Activated naive CD4-positive, alpha-beta T cell treated with anti-CD3 and anti-CD28 coated beads, Interleukin-2, amount 10 ng/mL, durations not matched to agents 7 days and 5 days (primary cell): ENCODE data around the gene KPNA2.
"Not testable (repeated sequence)": the region's sequence is repeated elsewhere in the genome, so short reads cannot be mapped to it uniquely, and the experiment has no call there.

ENCODE experiments used
- CTCF ChIA-PET: fragments of 350-600 bp; sonication (Branson Sonifier 250); formaldehyde crosslinking; loops from one replicate; lab custom pipeline; 2021; ENCODE audit warnings: antibody characterized with exemption; lab: Charles Lee
- DNase-seq: peaks from one replicate; pipeline ENCODE4 v3.0.0-alpha.2; 2020
- H3K27ac Mint-ChIP-seq: one replicate; pipeline ENCODE4 v1.8.0; 2021; ENCODE audit warnings: mild to moderate bottlenecking, moderate library complexity, mixed read lengths
- H3K27me3 Mint-ChIP-seq: one replicate; pipeline ENCODE4 v1.8.0; 2021; ENCODE audit warnings: mild to moderate bottlenecking, mixed read lengths
- H3K36me3 Mint-ChIP-seq: one replicate; pipeline ENCODE4 v1.8.0; 2021; ENCODE audit warnings: mixed read lengths
- H3K4me1 Mint-ChIP-seq: one replicate; pipeline ENCODE4 v1.8.0; 2021; ENCODE audit warnings: mixed read lengths
- H3K4me3 Mint-ChIP-seq: one replicate; pipeline ENCODE4 v1.8.0; 2021; ENCODE audit warnings: mild to moderate bottlenecking, moderate library complexity, mixed read lengths
- H3K9me3 Mint-ChIP-seq: one replicate; pipeline ENCODE4 v1.8.0; 2021; ENCODE audit warnings: mixed read lengths

The KPNA2 gene

GRCh38 chr17:68087131-68087623 is 51.6 kb downstream of the KPNA2 start:
- H3K9me3 Mint-ChIP-seq, CTCF ChIA-PET, H3K36me3 Mint-ChIP-seq: not testable (repeated sequence)
- Mint-ChIP-seq H3K4me3 (peak overlapping the region; percentile 56), H3K4me1 (peaks cover 49% of the 10 kb centered on the region), H3K27ac (peak overlapping the region; percentile 64), H3K27me3 (peaks cover 54% of the 10 kb centered on the region)
- DNase-seq, result peak; percentile 58

- CTCF ChIA-PET, result no interaction called here
- Mint-ChIP-seq H3K27me3 (peaks cover 58% of the 10 kb centered on the region), H3K4me3 (no peak overlapping the region), H3K36me3 (no peaks in the 10 kb centered on the region), H3K27ac (no peak overlapping the region), H3K9me3 (no peaks in the 10 kb centered on the region), H3K4me1 (peaks cover 49% of the 10 kb centered on the region)
- DNase-seq, result no peak
Measured at GRCh38 chr17:68087851-68088250, 52.3 kb downstream of the KPNA2 start.

GRCh38 chr17:68089881-68090280 is 54.3 kb downstream of the KPNA2 start:
- Mint-ChIP-seq H3K9me3 (no peaks in the 10 kb centered on the region), H3K4me1 (peaks cover 49% of the 10 kb centered on the region), H3K36me3 (no peaks in the 10 kb centered on the region), H3K27me3 (peaks cover 63% of the 10 kb centered on the region), H3K27ac (no peak overlapping the region), H3K4me3 (no peak overlapping the region)
- CTCF ChIA-PET, result no interaction called here
- no peak for DNase-seq

- no peak overlapping the region for H3K4me3 Mint-ChIP-seq
- H3K9me3 Mint-ChIP-seq, result no peaks in the 10 kb centered on the region
- H3K27ac Mint-ChIP-seq, result no peak overlapping the region
- no peaks in the 10 kb centered on the region for H3K36me3 Mint-ChIP-seq
- CTCF ChIA-PET, result no interaction called here
- H3K4me1 Mint-ChIP-seq, result peaks cover 8% of the 10 kb centered on the region
- peaks cover 56% of the 10 kb centered on the region for H3K27me3 Mint-ChIP-seq
- no peak for DNase-seq
Measured at GRCh38 chr17:68094481-68095078, 59.0 kb downstream of the KPNA2 start.

- DNase-seq, result no peak
- CTCF ChIA-PET, result no interaction called here
- no peaks in the 10 kb centered on the region for H3K9me3 Mint-ChIP-seq
Measured at GRCh38 chr17:68095205-68095811, 59.8 kb downstream of the KPNA2 start.

GRCh38 chr17:68096111-68096510 is 60.6 kb downstream of the KPNA2 start:
- Mint-ChIP-seq H3K27ac (no peak overlapping the region), H3K4me1 (peaks cover 13% of the 10 kb centered on the region), H3K9me3 (no peaks in the 10 kb centered on the region), H3K36me3 (no peaks in the 10 kb centered on the region), H3K27me3 (peaks cover 63% of the 10 kb centered on the region), H3K4me3 (no peak overlapping the region)
- CTCF ChIA-PET, result no interaction called here
- DNase-seq, result no peak

More at GRCh38 chr17:68095205-68095811, 59.8 kb downstream of the KPNA2 start:
- peaks cover 57% of the 10 kb centered on the region for H3K27me3 Mint-ChIP-seq
- no peak overlapping the region for H3K27ac Mint-ChIP-seq
- H3K4me1 Mint-ChIP-seq, result peaks cover 7% of the 10 kb centered on the region
- H3K4me3 Mint-ChIP-seq, result no peak overlapping the region
- no peaks in the 10 kb centered on the region for H3K36me3 Mint-ChIP-seq
